PC-9 (cell line): ENCODE results near the gene LRSAM1. TPM values are rescaled to one million over a fixed set of nuclear protein-coding genes. Genes with fewer than 3 reads are reported as not detected.

Source experiments
- BruUV-seq: library from RNA; stranded (reverse); fragments of 400-500 nt; replicated peaks from 2 replicates; lab custom pipeline; 2021; lab: Mats Ljungman, UMichigan
- CTCF ChIA-PET: fragments of 300-600 bp; sonication (Branson Sonifier 250); formaldehyde crosslinking; loops from one replicate; lab custom pipeline; 2022; ENCODE audit warnings: antibody characterized with exemption; lab: Charles Lee
- POLR2A ChIA-PET: fragments of 300-600 bp; sonication (Branson Sonifier 250); formaldehyde crosslinking; loops from one replicate; lab custom pipeline; 2022; ENCODE audit warnings: antibody characterized with exemption; ENCODE audit not compliant: unreplicated experiment; lab: Charles Lee
- DNase-seq, 2 experiments: peaks; one replicate each; pipeline versions ENCODE4 v3.0.0 to v3.0.0-alpha.2; 2015 to 2022; ENCODE audit warnings: mixed read lengths in 1 of 2
- H2AFZ ChIP-seq: fragments of 200-600 bp; sonication (generic); 2 replicates; pipeline ENCODE4 v1.8.1; 2017; ENCODE audit warnings: antibody characterized with exemption
- H3F3A ChIP-seq: fragments of 200-600 bp; sonication (generic); 2 replicates; pipeline ENCODE4 v1.8.1; 2017; ENCODE audit warnings: antibody characterized with exemption, mild to moderate bottlenecking, low read depth; ENCODE audit not compliant: insufficient read depth
- H3K27ac ChIP-seq: fragments of 200-600 bp; sonication (generic); 2 replicates; pipeline ENCODE4 v1.6.1; 2016; ENCODE audit warnings: mixed run types
- H3K27me3 ChIP-seq: fragments of 200-600 bp; sonication (generic); 2 replicates; pipeline ENCODE4 v1.6.1; 2016; ENCODE audit warnings: low read depth, mixed run types; ENCODE audit not compliant: insufficient read depth
- H3K36me3 ChIP-seq: fragments of 200-600 bp; sonication (generic); 2 replicates; pipeline ENCODE4 v1.6.1; 2016; ENCODE audit warnings: low read depth, mixed run types
- H3K4me1 ChIP-seq: fragments of 200-600 bp; sonication (generic); replicated peaks from 2 replicates; pipeline ENCODE4 v1.6.1; 2016; ENCODE audit warnings: mixed run types; ENCODE audit not compliant: insufficient read depth
- H3K4me2 ChIP-seq: fragments of 200-600 bp; sonication (generic); 2 replicates; pipeline ENCODE4 v1.6.1; 2017; ENCODE audit warnings: mixed run types
- H3K4me3 ChIP-seq: fragments of 200-600 bp; sonication (generic); 2 replicates; pipeline ENCODE4 v1.6.1; 2016; ENCODE audit warnings: mixed run types
- H3K79me2 ChIP-seq: fragments of 200-600 bp; sonication (generic); 2 replicates; pipeline ENCODE4 v1.6.1; 2017; ENCODE audit warnings: low read depth, mixed run types
- H3K9me2 ChIP-seq: fragments of 200-600 bp; sonication (generic); 2 replicates; pipeline ENCODE4 v1.8.1; 2017; ENCODE audit warnings: mild to moderate bottlenecking; ENCODE audit not compliant: insufficient read depth
- H3K9me3 ChIP-seq: fragments of 200-600 bp; sonication (generic); 2 replicates; pipeline ENCODE4 v1.8.1; 2016; ENCODE audit warnings: low read depth; ENCODE audit not compliant: insufficient read depth
- H4K20me1 ChIP-seq: fragments of 200-600 bp; sonication (generic); 2 replicates; pipeline ENCODE4 v1.8.1; 2017; ENCODE audit not compliant: insufficient read depth
- CTCF ChIP-seq: fragments of 200-600 bp; sonication (generic); conservative IDR thresholded peaks from 2 replicates; pipeline ENCODE4 v1.6.1; 2017; ENCODE audit warnings: mixed run types, antibody characterized with exemption, mild to moderate bottlenecking, moderate library complexity
- EZH2 ChIP-seq: fragments of 200-600 bp; sonication (generic); IDR thresholded peaks from 2 replicates; pipeline ENCODE4 v1.8.0; 2017; ENCODE audit warnings: antibody characterized with exemption, low read depth
- intact Hi-C: fragments of 100-400 bp; cut with micrococcal nuclease; formaldehyde crosslinking; loops from one replicate; pipeline ENCODE4 v1.10.0; 2022; ENCODE audit not compliant: unreplicated experiment
- total RNA-seq: library from RNA; stranded (reverse); gene quantifications from 2 replicates; pipeline ENCODE4 v1.2.3, GENCODE V29; 2021

Gene LRSAM1
- total RNA-seq, 1 experiment from 2014 or later: 44.0 TPM

- Histone ChIP-seq H2AFZ (no peak overlapping the region), H3K4me3 (no peak overlapping the region), H3K36me3 (0 out of 2 replicates have a peak, but pooled peaks cover 3% of the 10 kb centered on the region), H3K27ac (no peak overlapping the region), H3K79me2 (peaks cover 59% of the 10 kb centered on the region), H3K9me2 (no peaks in the 10 kb centered on the region), H3K4me2 (no peak overlapping the region), H3K27me3 (no peaks in the 10 kb centered on the region), H3K9me3 (no peaks in the 10 kb centered on the region), H4K20me1 (peaks cover 56% of the 10 kb centered on the region), H3F3A (peaks cover 20% of the 10 kb centered on the region), H3K4me1 (no peaks in the 10 kb centered on the region)
- TF ChIP-seq CTCF (no peak), EZH2 (no peak)
- ChIA-PET POLR2A (no interaction called here), CTCF (no interaction called here)
- no peak for DNase-seq
- BruUV-seq: no TSS peak
- intact Hi-C loops: no loop called here
These were observed 83.1 kb downstream of the LRSAM1 start for GRCh38 chr9:127534250-127534906.

GRCh38 chr9:127534931-127535330 is 83.6 kb downstream of the LRSAM1 start:
- no TSS peak for BruUV-seq
- H3K9me2 ChIP-seq: no peaks in the 10 kb centered on the region
- intact Hi-C loops: no loop called here
- POLR2A ChIA-PET: no interaction called here
- no peaks in the 10 kb centered on the region for H3K9me3 ChIP-seq
- H3K36me3 ChIP-seq: 0 out of 2 replicates have a peak, but pooled peaks cover 2% of the 10 kb centered on the region
- no peak for DNase-seq
- H3K4me1 ChIP-seq: no peaks in the 10 kb centered on the region
- H3K79me2 ChIP-seq: peaks cover 65% of the 10 kb centered on the region
- H3K27me3 ChIP-seq: no peaks in the 10 kb centered on the region
- H3K27ac ChIP-seq: no peak overlapping the region
- H2AFZ ChIP-seq: no peak overlapping the region
- TF ChIP-seq CTCF (no peak), EZH2 (no peak)
- H3F3A ChIP-seq: peaks cover 20% of the 10 kb centered on the region
- H4K20me1 ChIP-seq: peaks cover 61% of the 10 kb centered on the region
- no peak overlapping the region for H3K4me3 ChIP-seq
- H3K4me2 ChIP-seq: no peak overlapping the region
- CTCF ChIA-PET: no interaction called here

- CTCF ChIA-PET: no interaction called here
- Histone ChIP-seq H4K20me1 (peaks cover 66% of the 10 kb centered on the region), H3K4me1 (peaks cover under 1% of the 10 kb centered on the region; the same call in 1 of the 2 replicates), H3K4me3 (no peak overlapping the region), H3F3A (peaks cover 20% of the 10 kb centered on the region), H3K27ac (no peak overlapping the region), H2AFZ (no peak overlapping the region), H3K36me3 (no peaks in the 10 kb centered on the region), H3K4me2 (no peak overlapping the region), H3K27me3 (no peaks in the 10 kb centered on the region), H3K79me2 (peaks cover 70% of the 10 kb centered on the region), H3K9me3 (no peaks in the 10 kb centered on the region), H3K9me2 (no peaks in the 10 kb centered on the region)
- no peak for DNase-seq
- TF ChIP-seq EZH2 (no peak), CTCF (no peak)
- POLR2A ChIA-PET: no interaction called here
- intact Hi-C loops: no loop called here
- no TSS peak for BruUV-seq
These were observed 84.1 kb downstream of the LRSAM1 start for GRCh38 chr9:127535396-127535795.
